Measurements from ENCODE around the gene PPP3R2. TPM values are rescaled to one million over a fixed set of nuclear protein-coding genes. Genes with fewer than 3 reads are reported as not detected.
A peak's percentile ranks its signal among the peaks of the same experiment; 100 is the strongest.

PPP3R2 gene
- total RNA-seq, 1 donor from 2014 or later, result not detected

- TF ChIP-seq CTCF (IDR thresholded peaks at IDR 0.05), result no peak
- H3K27ac Mint-ChIP-seq (ENCODE audit: unreplicated experiment), result no peak overlapping the region
- no peaks in the 10 kb centered on the region for H3K4me1 Mint-ChIP-seq (ENCODE audit: low read depth)
- H3K9me3 Mint-ChIP-seq (ENCODE audit: low read depth), result no peaks in the 10 kb centered on the region
- no peak overlapping the region for H3K4me3 Mint-ChIP-seq (ENCODE audit: unreplicated experiment)
- peaks cover 15% of the 10 kb centered on the region for H3K36me3 Mint-ChIP-seq (ENCODE audit: low read depth)
- no peaks in the 10 kb centered on the region for H3K27me3 Mint-ChIP-seq (ENCODE audit: low read depth)
- no peak for DNase-seq (ENCODE audit: low spot score)
These were observed 24.8 kb downstream of the PPP3R2 start for GRCh38 chr9:101569741-101570501.

- no peak for TF ChIP-seq CTCF (IDR thresholded peaks at IDR 0.05)
- Mint-ChIP-seq H3K9me3 (ENCODE audit: low read depth) (no peaks in the 10 kb centered on the region), H3K4me3 (ENCODE audit: unreplicated experiment) (no peak overlapping the region), H3K27me3 (ENCODE audit: low read depth) (no peaks in the 10 kb centered on the region), H3K27ac (ENCODE audit: unreplicated experiment) (no peak overlapping the region), H3K4me1 (ENCODE audit: low read depth) (no peaks in the 10 kb centered on the region), H3K36me3 (ENCODE audit: low read depth) (peaks cover 24% of the 10 kb centered on the region)
- no peak for DNase-seq (ENCODE audit: low spot score)
These were observed 26.9 kb downstream of the PPP3R2 start for GRCh38 chr9:101567725-101568350.

GRCh38 chr9:101566904-101567724, 27.7 kb downstream of the PPP3R2 start:
- Mint-ChIP-seq H3K4me1 (ENCODE audit: low read depth) (no peaks in the 10 kb centered on the region), H3K27me3 (ENCODE audit: low read depth) (no peaks in the 10 kb centered on the region), H3K4me3 (ENCODE audit: unreplicated experiment) (no peak overlapping the region), H3K27ac (ENCODE audit: unreplicated experiment) (no peak overlapping the region), H3K36me3 (ENCODE audit: low read depth) (peaks cover 32% of the 10 kb centered on the region), H3K9me3 (ENCODE audit: low read depth) (no peaks in the 10 kb centered on the region)
- DNase-seq (ENCODE audit: low spot score), result no peak
- TF ChIP-seq CTCF (IDR thresholded peaks at IDR 0.05), result peak; percentile 78

- Mint-ChIP-seq H3K4me3 (ENCODE audit: unreplicated experiment) (no peak overlapping the region), H3K27me3 (ENCODE audit: low read depth) (no peaks in the 10 kb centered on the region), H3K27ac (ENCODE audit: unreplicated experiment) (no peak overlapping the region), H3K4me1 (ENCODE audit: low read depth) (no peaks in the 10 kb centered on the region), H3K36me3 (ENCODE audit: low read depth) (peaks cover 53% of the 10 kb centered on the region), H3K9me3 (ENCODE audit: low read depth) (peaks cover 1% of the 10 kb centered on the region)
- no peak for TF ChIP-seq CTCF (IDR thresholded peaks at IDR 0.05)
- no peak for DNase-seq (ENCODE audit: low spot score)
These were observed 30.5 kb downstream of the PPP3R2 start for GRCh38 chr9:101564252-101564651.

- TF ChIP-seq CTCF (IDR thresholded peaks at IDR 0.05), result no peak
- H3K4me3 Mint-ChIP-seq (ENCODE audit: unreplicated experiment), result no peak overlapping the region
- H3K27ac Mint-ChIP-seq (ENCODE audit: unreplicated experiment), result no peak overlapping the region
- DNase-seq (ENCODE audit: low spot score), result no peak
- H3K27me3 Mint-ChIP-seq (ENCODE audit: low read depth), result no peaks in the 10 kb centered on the region
- H3K9me3 Mint-ChIP-seq (ENCODE audit: low read depth), result peaks cover 14% of the 10 kb centered on the region
- H3K36me3 Mint-ChIP-seq (ENCODE audit: low read depth), result peaks cover 58% of the 10 kb centered on the region
- no peaks in the 10 kb centered on the region for H3K4me1 Mint-ChIP-seq (ENCODE audit: low read depth)
These were observed 31.8 kb downstream of the PPP3R2 start for GRCh38 chr9:101562966-101563365.
